NT2/D1 (cell line): ENCODE results near the gene CELF4.
A peak's percentile ranks its signal among the peaks of the same experiment; 100 is the strongest.

Experiments used
- DNase-seq: peaks from one replicate; pipeline ENCODE4 v3.0.0-alpha.2; 2011; ENCODE audit warnings: low read depth, low spot score
- H3K27me3 ChIP-seq: 2 replicates; pipeline ENCODE4 v1.6.0; 2011; ENCODE audit warnings: mild to moderate bottlenecking; ENCODE audit not compliant: insufficient read length, insufficient read depth
- H3K36me3 ChIP-seq: 2 replicates; pipeline ENCODE4 v1.6.1; 2011; ENCODE audit warnings: mild to moderate bottlenecking, low read length, mixed read lengths; ENCODE audit not compliant: insufficient read depth, insufficient read length
- H3K4me1 ChIP-seq: 2 replicates; pipeline ENCODE4 v1.5.1; 2011; ENCODE audit not compliant: insufficient read depth, insufficient read length
- H3K4me3 ChIP-seq: 2 replicates; pipeline ENCODE4 v1.5.1; 2011; ENCODE audit warnings: low read depth; ENCODE audit not compliant: insufficient read length
- H3K9ac ChIP-seq: 2 replicates; pipeline ENCODE4 v1.6.0; 2011; ENCODE audit warnings: low read depth; ENCODE audit not compliant: insufficient read length
- H3K9me3 ChIP-seq: 2 replicates; pipeline ENCODE4 v1.5.1; 2011; ENCODE audit warnings: mild to moderate bottlenecking, low read length; ENCODE audit not compliant: insufficient read depth
- SUZ12 ChIP-seq: IDR thresholded peaks from 2 replicates; pipeline ENCODE4 v1.6.1; 2011; ENCODE audit not compliant: insufficient read length, insufficient read depth; ENCODE audit errors: extremely low read depth
- YY1 ChIP-seq: IDR thresholded peaks from 2 replicates; pipeline ENCODE4 v1.6.1; 2011; ENCODE audit not compliant: insufficient read length, insufficient read depth
- ZNF274 ChIP-seq: IDR thresholded peaks from 2 replicates; pipeline ENCODE4 v1.6.1; 2011; ENCODE audit warnings: mild to moderate bottlenecking, low read depth, low read length

The CELF4 gene

GRCh38 chr18:37492952-37493351, 72.6 kb downstream of the CELF4 start:
- DNase-seq = no peak
- no peaks in the 10 kb centered on the region for H3K9me3 ChIP-seq
- TF ChIP-seq ZNF274 = no peak
- TF ChIP-seq SUZ12 = no peak
- TF ChIP-seq YY1 = no peak
- H3K36me3 ChIP-seq = no peaks in the 10 kb centered on the region
- H3K9ac ChIP-seq = no peak overlapping the region
- H3K4me1 ChIP-seq = peaks cover 10% of the 10 kb centered on the region
- peaks cover 33% of the 10 kb centered on the region for H3K27me3 ChIP-seq
- H3K4me3 ChIP-seq = no peak overlapping the region

DNA sequence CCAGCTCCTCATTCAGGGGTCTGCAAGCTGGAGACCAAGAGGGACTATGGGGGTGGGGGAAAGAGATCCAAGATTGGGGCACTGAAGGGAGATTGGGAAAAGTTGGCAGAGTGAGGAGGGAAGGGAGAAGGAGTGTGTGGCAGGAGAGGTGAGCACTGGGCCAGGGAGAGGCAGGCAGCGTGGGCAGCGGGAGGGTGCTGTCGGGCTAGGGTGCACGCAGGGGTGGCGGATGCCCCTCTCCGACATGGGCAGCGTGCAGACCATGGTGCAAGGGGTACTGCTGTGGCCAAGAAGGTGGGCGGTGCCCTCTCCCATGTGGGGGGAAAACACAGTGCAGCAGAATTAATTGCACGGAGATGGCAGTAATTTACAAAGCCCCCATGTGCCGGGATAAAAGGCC, 74.1 kb downstream of the CELF4 start:
- no peak overlapping the region for H3K4me3 ChIP-seq
- no peaks in the 10 kb centered on the region for H3K36me3 ChIP-seq
- peaks cover 16% of the 10 kb centered on the region for H3K4me1 ChIP-seq
- H3K9ac ChIP-seq = no peak overlapping the region
- TF ChIP-seq ZNF274 = no peak
- no peak for TF ChIP-seq SUZ12
- TF ChIP-seq YY1 = no peak
- DNase-seq = no peak
- no peaks in the 10 kb centered on the region for H3K9me3 ChIP-seq
- H3K27me3 ChIP-seq = peaks cover 47% of the 10 kb centered on the region

GRCh38 chr18:37489998-37490397, 75.6 kb downstream of the CELF4 start:
- DNase-seq = no peak
- Histone ChIP-seq H3K4me3 (no peak overlapping the region), H3K9ac (no peak overlapping the region), H3K27me3 (peaks cover 53% of the 10 kb centered on the region), H3K36me3 (no peaks in the 10 kb centered on the region), H3K9me3 (no peaks in the 10 kb centered on the region), H3K4me1 (peaks cover 16% of the 10 kb centered on the region)
- TF ChIP-seq ZNF274 (no peak), YY1 (no peak), SUZ12 (no peak)

- Histone ChIP-seq H3K4me1 (peaks cover 19% of the 10 kb centered on the region), H3K27me3 (peaks cover 63% of the 10 kb centered on the region), H3K4me3 (no peak overlapping the region), H3K36me3 (no peaks in the 10 kb centered on the region), H3K9me3 (no peaks in the 10 kb centered on the region), H3K9ac (no peak overlapping the region)
- TF ChIP-seq ZNF274 (no peak), SUZ12 (no peak), YY1 (no peak)
- no peak for DNase-seq
Observed at GRCh38 chr18:37489011-37489410, 76.6 kb downstream of the CELF4 start.

DNA sequence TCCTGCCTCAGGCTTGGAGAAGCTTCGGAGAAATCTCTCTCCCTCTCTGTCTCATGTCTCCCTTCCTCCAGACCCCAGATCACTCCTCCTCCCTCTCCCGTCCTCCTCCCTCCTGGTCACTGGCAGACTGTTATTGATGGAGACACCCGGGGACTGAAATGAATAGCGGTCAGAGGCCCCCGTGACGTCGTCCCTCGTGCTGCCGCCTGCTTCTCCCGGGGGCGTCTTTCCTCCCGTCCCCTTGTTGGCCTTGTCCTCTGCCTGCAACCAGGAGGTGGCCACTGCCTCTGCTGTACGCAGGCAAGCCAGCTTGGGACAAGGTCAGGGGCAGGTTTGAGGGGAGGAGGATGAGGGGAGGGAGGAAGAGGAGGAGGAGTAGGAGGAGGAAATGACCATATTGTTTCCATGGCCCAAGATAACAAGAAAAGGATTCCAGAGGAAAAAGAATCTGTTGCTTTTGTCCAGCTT, 78.2 kb downstream of the CELF4 start:
- H3K9ac ChIP-seq = no peak overlapping the region
- no peaks in the 10 kb centered on the region for H3K36me3 ChIP-seq
- no peaks in the 10 kb centered on the region for H3K9me3 ChIP-seq
- no peak for DNase-seq
- peaks cover 60% of the 10 kb centered on the region for H3K27me3 ChIP-seq
- H3K4me3 ChIP-seq = no peak overlapping the region
- peaks cover 19% of the 10 kb centered on the region for H3K4me1 ChIP-seq
- TF ChIP-seq YY1 = no peak
- TF ChIP-seq ZNF274 = no peak

- TF ChIP-seq ZNF274 = no peak
- TF ChIP-seq YY1 = no peak
- no peak for TF ChIP-seq SUZ12
- Histone ChIP-seq H3K9ac (no peak overlapping the region), H3K27me3 (peaks cover 60% of the 10 kb centered on the region), H3K4me3 (no peak overlapping the region), H3K4me1 (peaks cover 19% of the 10 kb centered on the region), H3K9me3 (no peaks in the 10 kb centered on the region), H3K36me3 (no peaks in the 10 kb centered on the region)
- no peak for DNase-seq
Observed at GRCh38 chr18:37486848-37487247, 78.8 kb downstream of the CELF4 start.

DNA sequence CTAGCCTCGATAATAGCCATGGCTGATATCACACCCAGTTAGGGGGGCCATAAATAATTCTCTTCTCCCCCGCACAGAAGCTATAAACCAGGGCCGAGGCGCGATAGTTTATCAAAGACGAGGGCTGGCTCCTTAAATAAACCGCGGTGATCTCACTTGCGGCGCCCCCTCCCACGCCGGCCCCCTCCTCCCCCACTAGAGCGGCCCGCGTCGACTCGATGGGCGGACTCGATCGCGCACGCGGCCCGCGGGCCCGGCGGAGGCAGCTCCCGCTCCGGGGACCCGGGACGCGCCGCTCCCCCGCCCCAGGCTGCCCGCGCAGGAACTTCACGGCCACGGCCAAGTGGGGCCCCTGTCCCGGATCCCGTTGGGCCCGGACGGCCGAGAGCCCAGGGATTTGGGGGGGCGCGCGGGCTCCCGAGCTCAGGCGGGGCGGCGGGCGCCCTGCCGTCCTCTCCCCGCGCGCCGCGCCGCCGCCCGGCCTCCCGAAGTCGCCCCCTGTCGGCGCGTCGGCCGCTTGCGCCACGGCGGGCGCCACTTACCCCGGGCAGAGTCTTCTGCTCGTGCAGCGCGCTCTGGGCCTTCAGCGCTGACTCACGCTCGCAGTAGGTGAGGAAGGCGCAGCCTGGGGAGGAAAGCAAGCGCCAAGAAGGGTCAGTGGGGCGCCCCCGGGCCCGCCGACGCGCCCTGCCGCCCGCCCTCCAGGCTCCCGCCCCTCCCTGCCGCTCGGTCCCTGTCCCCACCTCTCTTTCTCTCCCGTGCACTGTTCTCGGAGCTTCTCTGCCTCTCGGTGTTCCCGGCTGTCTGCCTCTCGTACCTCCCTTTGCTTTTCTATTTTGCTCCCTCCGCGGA, 80.4 kb downstream of the CELF4 start:
- DNase-seq = peak; percentile 36
- H3K4me3 ChIP-seq = peak overlapping the region; percentile 21
- peak overlapping the region; percentile 50 for H3K9ac ChIP-seq
- no peaks in the 10 kb centered on the region for H3K36me3 ChIP-seq
- peaks cover 14% of the 10 kb centered on the region for H3K4me1 ChIP-seq
- peaks cover 49% of the 10 kb centered on the region for H3K27me3 ChIP-seq
- no peaks in the 10 kb centered on the region for H3K9me3 ChIP-seq
- TF ChIP-seq YY1 = no peak
- no peak for TF ChIP-seq SUZ12
- TF ChIP-seq ZNF274 = no peak
